ENCODE data around the gene AP2B1. TPM values are rescaled to one million over a fixed set of nuclear protein-coding genes. Genes with fewer than 3 reads are reported as not detected.

Gene AP2B1
- total and polyA plus RNA-seq, 9 of the 15 experiments (the other 6 are each of a cell fraction or from before 2014, with no cell fraction given) = 60.1 to 287 (median 105) TPM

DNA sequence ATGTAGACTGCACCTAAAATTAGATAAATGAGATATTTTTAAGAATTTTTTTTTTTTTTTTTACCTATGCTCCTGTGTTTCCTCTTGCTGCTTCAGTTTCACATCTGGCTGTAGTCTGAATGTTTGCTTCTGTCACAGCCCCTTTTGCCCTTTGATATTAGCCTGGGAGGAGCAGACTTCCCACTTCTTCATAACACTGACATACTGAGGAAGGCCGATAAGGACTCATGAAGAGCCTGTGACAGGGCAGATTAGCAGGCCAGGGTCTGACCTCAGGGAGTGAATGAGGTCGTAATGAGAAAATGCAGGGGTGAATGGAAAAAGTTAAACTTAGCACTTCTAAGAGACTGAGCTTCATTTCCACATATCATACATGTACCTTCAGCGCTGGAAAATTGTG is 26.4 kb upstream of the AP2B1 start, which contains the start of gene SLFN14 (continued):
- TF ChIP-seq NR4A1 (CRISPR knock-in tag; IDR thresholded peaks at IDR 0.05) = no peak
- TF ChIP-seq NR4A1 (tag; IDR thresholded peaks at IDR 0.05) = no peak
- TF ChIP-seq NEUROD1 (IDR thresholded peaks at IDR 0.05; ENCODE audit: borderline replicate concordance, low read depth, low read length, partially characterized antibody) = peak; percentile 92
- TF ChIP-seq, protein P1, sequence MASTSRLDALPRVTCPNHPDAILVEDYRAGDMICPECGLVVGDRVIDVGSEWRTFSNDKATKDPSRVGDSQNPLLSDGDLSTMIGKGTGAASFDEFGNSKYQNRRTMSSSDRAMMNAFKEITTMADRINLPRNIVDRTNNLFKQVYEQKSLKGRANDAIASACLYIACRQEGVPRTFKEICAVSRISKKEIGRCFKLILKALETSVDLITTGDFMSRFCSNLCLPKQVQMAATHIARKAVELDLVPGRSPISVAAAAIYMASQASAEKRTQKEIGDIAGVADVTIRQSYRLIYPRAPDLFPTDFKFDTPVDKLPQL (IDR thresholded peaks at IDR 0.05; ENCODE audit: extremely low read depth, insufficient read length) = no peak
- TF ChIP-seq DDX20 (tag; IDR thresholded peaks at IDR 0.05; ENCODE audit: low read depth) = no peak
- TF ChIP-seq PYGO2 (tag; IDR thresholded peaks at IDR 0.05) = peak; percentile 73
- peak; percentile 96 for TF ChIP-seq ZNF589 (CRISPR knock-in tag; IDR thresholded peaks at IDR 0.05; ENCODE audit: low read depth)
- TF ChIP-seq RAD51 (IDR thresholded peaks at IDR 0.05; ENCODE audit: borderline replicate concordance, low read depth) = peak; percentile 40; the same call in 1 of the 2 replicates
- TF ChIP-seq PHTF2 (CRISPR knock-in tag; IDR thresholded peaks at IDR 0.05) = no peak
- TF ChIP-seq IRF2 (CRISPR knock-in tag; IDR thresholded peaks at IDR 0.05) = no peak
- peak; percentile 71 for TF ChIP-seq MYC (IDR thresholded peaks at IDR 0.05; ENCODE audit: low read depth, low read length)
- no peak for TF ChIP-seq MYC (CRISPR knock-in tag; IDR thresholded peaks at IDR 0.05; ENCODE audit: borderline replicate concordance, low read depth)
- TF ChIP-seq SMAD3 (CRISPR knock-in tag; conservative IDR thresholded peaks at IDR 0.05) = peak; percentile 80; the same call in 1 of the 2 replicates
- TF ChIP-seq SIX5 (IDR thresholded peaks at IDR 0.05; ENCODE audit: borderline replicate concordance in 1 of 2, insufficient read depth in 1 of 2, low read depth in 1 of 2, low read length in 2 of 2) = no peak
- no peak for TF ChIP-seq SRSF7 (optimal IDR thresholded peaks at IDR 0.05; ENCODE audit: low read depth, low read length)
- TF ChIP-seq, protein P2, sequence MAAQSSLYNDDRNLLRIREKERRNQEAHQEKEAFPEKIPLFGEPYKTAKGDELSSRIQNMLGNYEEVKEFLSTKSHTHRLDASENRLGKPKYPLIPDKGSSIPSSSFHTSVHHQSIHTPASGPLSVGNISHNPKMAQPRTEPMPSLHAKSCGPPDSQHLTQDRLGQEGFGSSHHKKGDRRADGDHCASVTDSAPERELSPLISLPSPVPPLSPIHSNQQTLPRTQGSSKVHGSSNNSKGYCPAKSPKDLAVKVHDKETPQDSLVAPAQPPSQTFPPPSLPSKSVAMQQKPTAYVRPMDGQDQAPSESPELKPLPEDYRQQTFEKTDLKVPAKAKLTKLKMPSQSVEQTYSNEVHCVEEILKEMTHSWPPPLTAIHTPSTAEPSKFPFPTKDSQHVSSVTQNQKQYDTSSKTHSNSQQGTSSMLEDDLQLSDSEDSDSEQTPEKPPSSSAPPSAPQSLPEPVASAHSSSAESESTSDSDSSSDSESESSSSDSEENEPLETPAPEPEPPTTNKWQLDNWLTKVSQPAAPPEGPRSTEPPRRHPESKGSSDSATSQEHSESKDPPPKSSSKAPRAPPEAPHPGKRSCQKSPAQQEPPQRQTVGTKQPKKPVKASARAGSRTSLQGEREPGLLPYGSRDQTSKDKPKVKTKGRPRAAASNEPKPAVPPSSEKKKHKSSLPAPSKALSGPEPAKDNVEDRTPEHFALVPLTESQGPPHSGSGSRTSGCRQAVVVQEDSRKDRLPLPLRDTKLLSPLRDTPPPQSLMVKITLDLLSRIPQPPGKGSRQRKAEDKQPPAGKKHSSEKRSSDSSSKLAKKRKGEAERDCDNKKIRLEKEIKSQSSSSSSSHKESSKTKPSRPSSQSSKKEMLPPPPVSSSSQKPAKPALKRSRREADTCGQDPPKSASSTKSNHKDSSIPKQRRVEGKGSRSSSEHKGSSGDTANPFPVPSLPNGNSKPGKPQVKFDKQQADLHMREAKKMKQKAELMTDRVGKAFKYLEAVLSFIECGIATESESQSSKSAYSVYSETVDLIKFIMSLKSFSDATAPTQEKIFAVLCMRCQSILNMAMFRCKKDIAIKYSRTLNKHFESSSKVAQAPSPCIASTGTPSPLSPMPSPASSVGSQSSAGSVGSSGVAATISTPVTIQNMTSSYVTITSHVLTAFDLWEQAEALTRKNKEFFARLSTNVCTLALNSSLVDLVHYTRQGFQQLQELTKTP (IDR thresholded peaks at IDR 0.05; ENCODE audit: low read depth in 1 of 2, partially characterized antibody in 2 of 2) = peak; percentile 60 to 90
- peak; percentile 55 for TF ChIP-seq MAFK (IDR thresholded peaks at IDR 0.05; ENCODE audit: low read length)
- TF ChIP-seq, protein P3, sequence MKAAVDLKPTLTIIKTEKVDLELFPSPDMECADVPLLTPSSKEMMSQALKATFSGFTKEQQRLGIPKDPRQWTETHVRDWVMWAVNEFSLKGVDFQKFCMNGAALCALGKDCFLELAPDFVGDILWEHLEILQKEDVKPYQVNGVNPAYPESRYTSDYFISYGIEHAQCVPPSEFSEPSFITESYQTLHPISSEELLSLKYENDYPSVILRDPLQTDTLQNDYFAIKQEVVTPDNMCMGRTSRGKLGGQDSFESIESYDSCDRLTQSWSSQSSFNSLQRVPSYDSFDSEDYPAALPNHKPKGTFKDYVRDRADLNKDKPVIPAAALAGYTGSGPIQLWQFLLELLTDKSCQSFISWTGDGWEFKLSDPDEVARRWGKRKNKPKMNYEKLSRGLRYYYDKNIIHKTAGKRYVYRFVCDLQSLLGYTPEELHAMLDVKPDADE (conservative IDR thresholded peaks at IDR 0.05; ENCODE audit: control insufficient read depth, low read depth, low read length) = peak; percentile 88
- peak; percentile 72 for TF ChIP-seq ZNF584 (CRISPR knock-in tag; IDR thresholded peaks at IDR 0.05; ENCODE audit: low read depth)
- no peak for TF ChIP-seq RBM14 (IDR thresholded peaks at IDR 0.05; ENCODE audit: borderline replicate concordance, insufficient read depth, low read depth, low read length)
- TF ChIP-seq EP300 (IDR thresholded peaks at IDR 0.05; ENCODE audit: low read length) = peak; percentile 99
- peak; percentile 72 for TF ChIP-seq NFE2 (IDR thresholded peaks at IDR 0.05; ENCODE audit: low read depth)

All from K562 (cell line).